NK-92 treated with Interleukin-12 subunit alpha and Interleukin-12 subunit beta, amount 100 ng/mL, for 24 hours (cell line): ENCODE results near the gene TREML4.

Source experiments
- DNase-seq: peaks from one replicate; lab custom pipeline; 2025; lab: John Stamatoyannopoulos, UW

TREML4 gene

GRCh38 chr6:41252401-41253169 is 24.4 kb downstream of the TREML4 start:
- no peak for DNase-seq

- DNase-seq = no peak
Observed at GRCh38 chr6:41255110-41255509, 27.0 kb downstream of the TREML4 start.

- DNase-seq = no peak
Observed at GRCh38 chr6:41255638-41256246, 27.6 kb downstream of the TREML4 start.

GRCh38 chr6:41256383-41256782 is 28.2 kb downstream of the TREML4 start:
- DNase-seq = no peak

GRCh38 chr6:41257369-41258195 is 29.4 kb downstream of the TREML4 start:
- DNase-seq = no peak

- no peak for DNase-seq
Observed at GRCh38 chr6:41258196-41258493, 30.0 kb downstream of the TREML4 start.

- DNase-seq = no peak
Observed at GRCh38 chr6:41262401-41262800, 34.3 kb downstream of the TREML4 start.

- no peak for DNase-seq
Observed at GRCh38 chr6:41263267-41263666, 35.1 kb downstream of the TREML4 start.

- no peak for DNase-seq
Observed at GRCh38 chr6:41266541-41266940, 38.4 kb downstream of the TREML4 start.

- no peak for DNase-seq
Observed at GRCh38 chr6:41268478-41268877, 40.3 kb downstream of the TREML4 start.

GRCh38 chr6:41269166-41269565 is 41.0 kb downstream of the TREML4 start:
- DNase-seq = no peak

GRCh38 chr6:41269716-41270115 is 41.6 kb downstream of the TREML4 start:
- no peak for DNase-seq

- DNase-seq = peak; percentile 82
Observed at GRCh38 chr6:41271901-41272395, 43.8 kb downstream of the TREML4 start.

- no peak for DNase-seq
Observed at GRCh38 chr6:41272591-41273240, 44.6 kb downstream of the TREML4 start.

- DNase-seq = no peak
Observed at GRCh38 chr6:41273714-41274113, 45.6 kb downstream of the TREML4 start.

GRCh38 chr6:41274256-41274655 is 46.1 kb downstream of the TREML4 start:
- no peak for DNase-seq

GRCh38 chr6:41275489-41275888 is 47.3 kb downstream of the TREML4 start:
- no peak for DNase-seq

GRCh38 chr6:41277605-41278004 is 49.5 kb downstream of the TREML4 start:
- DNase-seq = no peak

- DNase-seq = peak; percentile 43
Observed at GRCh38 chr6:41278699-41279405, 50.7 kb downstream of the TREML4 start.

GRCh38 chr6:41280381-41281057 is 52.4 kb downstream of the TREML4 start:
- DNase-seq = no peak

GRCh38 chr6:41283600-41283999 is 55.5 kb downstream of the TREML4 start:
- no peak for DNase-seq
